Fibroblast of lung (primary cell): ENCODE results near the gene GNLY.

Experiments used
- EZH2 ChIP-seq: IDR thresholded peaks from 2 replicates; pipeline ENCODE4 v1.5.1; 2012; ENCODE audit warnings: low read length, control low read depth, mild to moderate bottlenecking; ENCODE audit errors: missing control alignments
- TF ChIP-seq, protein P1 (sequence below), 2 donors: IDR thresholded peaks in 1 of 2; conservative IDR thresholded peaks in 1 of 2; 1 replicate in 1 of 2; 2 replicates in 1 of 2; pipeline ENCODE4 v1.5.1; 2011 to 2012; ENCODE audit warnings: low read length in 2 of 2, control low read depth in 1 of 2, inconsistent platforms in 1 of 2, low read depth in 1 of 2, mild to moderate bottlenecking in 1 of 2

DNA sequence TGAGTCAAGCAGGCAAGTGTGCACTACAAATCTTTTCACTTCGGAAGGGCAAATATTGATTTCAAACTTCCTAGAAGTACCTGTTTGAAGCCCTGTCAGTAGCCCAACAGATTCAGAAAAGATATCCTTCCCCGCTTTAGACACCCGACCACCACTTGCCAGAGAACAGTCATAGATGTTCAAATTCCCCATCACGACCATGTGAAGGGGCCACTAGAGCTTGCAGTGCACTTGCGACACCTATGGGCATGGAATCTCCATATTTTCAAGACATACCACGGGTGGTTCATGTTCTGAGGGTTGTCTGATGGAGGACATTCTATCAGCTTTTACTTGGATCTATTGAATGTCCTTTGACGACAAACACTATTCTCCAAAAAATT is 23.8 kb downstream of the GNLY start:
- TF ChIP-seq, protein P1, sequence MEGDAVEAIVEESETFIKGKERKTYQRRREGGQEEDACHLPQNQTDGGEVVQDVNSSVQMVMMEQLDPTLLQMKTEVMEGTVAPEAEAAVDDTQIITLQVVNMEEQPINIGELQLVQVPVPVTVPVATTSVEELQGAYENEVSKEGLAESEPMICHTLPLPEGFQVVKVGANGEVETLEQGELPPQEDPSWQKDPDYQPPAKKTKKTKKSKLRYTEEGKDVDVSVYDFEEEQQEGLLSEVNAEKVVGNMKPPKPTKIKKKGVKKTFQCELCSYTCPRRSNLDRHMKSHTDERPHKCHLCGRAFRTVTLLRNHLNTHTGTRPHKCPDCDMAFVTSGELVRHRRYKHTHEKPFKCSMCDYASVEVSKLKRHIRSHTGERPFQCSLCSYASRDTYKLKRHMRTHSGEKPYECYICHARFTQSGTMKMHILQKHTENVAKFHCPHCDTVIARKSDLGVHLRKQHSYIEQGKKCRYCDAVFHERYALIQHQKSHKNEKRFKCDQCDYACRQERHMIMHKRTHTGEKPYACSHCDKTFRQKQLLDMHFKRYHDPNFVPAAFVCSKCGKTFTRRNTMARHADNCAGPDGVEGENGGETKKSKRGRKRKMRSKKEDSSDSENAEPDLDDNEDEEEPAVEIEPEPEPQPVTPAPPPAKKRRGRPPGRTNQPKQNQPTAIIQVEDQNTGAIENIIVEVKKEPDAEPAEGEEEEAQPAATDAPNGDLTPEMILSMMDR (conservative IDR thresholded peaks at IDR 0.05 in 1 of 2, IDR thresholded peaks at IDR 0.05 in 1 of 2; ENCODE audit: low read depth in 1 of 2, low read length in 2 of 2) = no peak
- TF ChIP-seq EZH2 = no peak
